Epidermal melanocyte (primary cell): Measurements from ENCODE around the gene OSBPL3.

Source experiments
- DNase-seq: peaks from one replicate; pipeline ENCODE4 v3.0.0; 2011; ENCODE audit warnings: low spot score; ENCODE audit not compliant: insufficient read length

OSBPL3 gene

DNA sequence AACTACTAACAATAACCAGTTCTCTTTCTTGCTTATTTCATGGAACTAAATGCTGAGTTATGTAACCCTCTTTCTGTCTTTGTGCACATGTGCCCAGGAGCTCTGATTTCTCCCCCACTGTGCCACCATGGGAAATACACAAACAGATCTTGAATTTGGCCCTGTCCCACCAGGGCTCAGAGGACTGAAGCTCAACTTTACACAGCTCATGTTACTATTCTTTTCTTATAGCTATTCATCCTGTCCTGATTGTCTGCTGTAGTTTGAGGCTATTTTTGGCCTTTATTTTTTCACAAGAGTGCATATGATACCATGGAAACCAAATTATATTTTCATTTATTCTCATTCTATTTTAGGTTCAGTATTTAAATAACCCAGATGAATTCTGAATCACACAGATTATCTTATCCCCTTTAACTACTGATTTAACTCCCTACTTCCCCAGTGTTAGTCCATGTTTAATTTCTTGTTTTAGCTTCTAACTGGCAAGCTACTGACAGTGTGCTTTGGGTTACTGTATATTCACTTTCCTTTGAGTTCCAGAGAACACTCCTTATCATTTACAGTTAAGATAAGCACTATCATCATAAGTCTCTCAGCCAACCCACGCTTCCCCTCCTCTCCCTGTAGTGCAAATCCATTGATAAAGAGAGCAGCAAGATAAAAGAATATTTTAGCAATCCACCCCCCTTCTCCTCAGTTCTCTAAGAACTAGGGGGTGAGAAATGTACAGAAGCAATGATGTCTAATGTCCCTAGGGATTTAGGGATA, 150.9 kb downstream of the OSBPL3 start:
- DNase-seq = no peak

DNA sequence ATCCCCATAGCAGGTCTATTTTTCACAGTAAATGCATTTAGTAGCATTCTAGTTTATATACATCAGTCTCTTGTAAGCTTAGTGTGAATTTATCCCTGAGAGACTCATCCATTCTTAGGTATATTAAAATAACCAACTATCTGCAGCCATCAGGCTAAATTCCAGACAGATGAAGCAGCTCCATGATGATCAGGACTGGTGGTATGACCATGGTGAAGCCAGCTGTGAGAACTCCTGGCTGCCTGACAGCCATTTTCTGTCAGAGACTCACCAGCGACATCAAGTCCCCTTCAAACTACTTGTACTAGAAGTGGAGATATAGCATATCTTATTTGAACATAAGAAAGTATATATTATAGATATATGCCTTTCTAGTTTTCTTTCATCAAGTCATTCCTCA, 152.4 kb downstream of the OSBPL3 start:
- DNase-seq = no peak

DNA sequence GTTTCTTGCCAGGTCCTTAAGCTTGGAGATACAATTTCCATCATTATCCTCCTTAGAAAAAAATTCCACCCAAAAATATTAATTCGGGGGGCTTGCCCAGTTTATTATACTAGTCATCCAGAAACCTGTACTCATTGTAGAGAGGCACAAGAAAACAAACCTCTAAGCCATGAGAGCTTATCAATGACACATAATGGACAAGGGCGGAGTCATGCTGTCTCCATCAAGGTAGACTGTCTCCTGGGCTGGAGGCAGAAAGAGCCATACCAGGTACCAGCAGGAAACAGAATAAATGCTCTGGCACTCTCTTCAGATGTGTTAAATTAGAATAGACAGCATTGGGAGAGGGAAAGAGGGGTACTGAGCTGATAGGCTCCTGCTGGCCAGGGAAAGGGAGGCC, 153.0 kb downstream of the OSBPL3 start:
- no peak for DNase-seq

DNA sequence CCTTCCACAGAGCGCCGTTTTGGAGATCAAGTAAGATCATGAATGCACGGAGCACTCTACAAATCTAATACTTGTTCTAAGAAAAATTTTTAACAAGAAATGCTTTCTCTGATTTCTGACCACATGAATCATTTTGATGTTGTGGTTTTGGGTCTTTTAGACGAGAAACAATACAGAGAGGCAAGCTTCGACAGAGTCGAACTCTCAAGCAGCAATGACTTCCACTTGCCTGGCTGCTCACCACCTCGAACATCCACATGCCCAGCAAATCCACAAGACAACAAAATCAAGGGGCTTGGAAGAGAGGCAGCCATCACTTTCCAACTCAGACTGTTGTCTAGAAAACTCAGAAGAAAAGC, 153.3 kb downstream of the OSBPL3 start:
- no peak for DNase-seq

DNA sequence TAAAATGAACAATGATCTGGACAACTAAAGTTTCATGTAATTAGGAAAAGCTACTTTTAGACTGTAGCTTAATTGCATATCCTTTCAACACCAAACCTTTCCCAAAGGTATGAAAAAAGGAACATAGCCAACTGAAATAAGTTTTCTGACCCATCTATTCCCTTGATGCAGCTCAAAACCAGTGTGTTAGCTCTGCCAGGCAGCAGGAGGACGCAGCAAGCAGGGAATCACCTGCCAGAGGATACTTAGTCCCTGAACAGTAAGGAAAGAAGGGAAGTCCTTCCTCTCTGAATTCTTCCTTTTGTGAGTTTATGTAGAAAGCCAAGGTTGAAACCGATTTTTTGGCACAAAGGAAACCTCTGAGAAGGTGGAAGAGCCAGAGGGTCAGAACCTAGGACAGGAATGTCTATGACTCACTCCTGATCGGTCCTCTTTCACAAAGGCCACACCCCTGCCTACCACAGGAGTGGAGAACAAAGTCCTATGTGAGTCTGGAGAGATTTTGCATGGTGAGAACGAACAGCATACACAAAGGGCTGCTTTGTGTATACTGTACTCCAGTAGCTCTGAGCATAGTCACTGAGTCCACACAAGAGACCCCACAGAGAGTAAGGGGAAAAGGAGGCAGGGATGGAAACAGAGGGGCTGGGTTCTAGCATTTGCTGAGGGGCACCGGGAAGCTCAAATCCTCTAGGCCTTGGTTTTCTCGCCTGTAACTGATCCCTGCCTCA, 153.9 kb downstream of the OSBPL3 start:
- DNase-seq = peak; percentile 28

DNA sequence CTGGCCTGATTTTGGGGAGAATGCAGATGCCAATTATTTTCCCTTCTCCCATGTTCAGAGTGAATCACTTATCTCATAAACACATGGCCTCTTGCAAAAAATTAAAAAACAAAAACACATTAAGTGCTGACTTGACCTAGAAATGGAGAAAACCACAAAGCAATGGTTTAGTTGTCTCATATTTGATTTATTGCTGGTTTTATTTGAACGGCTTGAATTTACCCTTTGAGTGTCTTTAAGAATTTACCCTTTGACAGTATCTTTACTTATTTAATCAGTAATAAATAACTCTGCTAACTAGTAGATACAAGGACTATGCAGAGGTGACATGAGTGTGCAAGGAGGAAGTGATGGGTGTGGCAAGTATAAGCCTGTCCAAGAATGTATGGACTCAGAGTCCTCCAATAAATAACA, 154.6 kb downstream of the OSBPL3 start:
- DNase-seq = no peak

DNA sequence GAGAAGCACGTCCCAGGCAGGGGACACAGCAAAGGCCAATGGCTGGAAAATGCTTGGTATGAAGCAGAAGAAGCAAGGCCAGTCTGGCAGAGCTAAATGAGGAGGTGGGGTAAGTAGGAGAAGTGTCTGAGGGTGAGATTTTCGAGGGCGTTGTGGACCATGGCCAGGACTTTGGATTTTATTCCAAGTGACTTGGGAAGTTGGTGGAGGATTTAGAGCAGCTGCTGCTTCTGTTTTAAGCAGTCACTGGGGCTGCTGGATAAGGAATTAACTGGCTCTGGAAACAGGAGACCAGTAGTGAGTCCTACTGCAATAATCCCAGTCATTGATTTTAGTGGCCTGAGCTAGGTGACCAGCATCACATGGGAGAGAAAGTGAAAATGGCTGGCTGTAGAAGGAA, 155.1 kb downstream of the OSBPL3 start:
- DNase-seq = no peak

DNA sequence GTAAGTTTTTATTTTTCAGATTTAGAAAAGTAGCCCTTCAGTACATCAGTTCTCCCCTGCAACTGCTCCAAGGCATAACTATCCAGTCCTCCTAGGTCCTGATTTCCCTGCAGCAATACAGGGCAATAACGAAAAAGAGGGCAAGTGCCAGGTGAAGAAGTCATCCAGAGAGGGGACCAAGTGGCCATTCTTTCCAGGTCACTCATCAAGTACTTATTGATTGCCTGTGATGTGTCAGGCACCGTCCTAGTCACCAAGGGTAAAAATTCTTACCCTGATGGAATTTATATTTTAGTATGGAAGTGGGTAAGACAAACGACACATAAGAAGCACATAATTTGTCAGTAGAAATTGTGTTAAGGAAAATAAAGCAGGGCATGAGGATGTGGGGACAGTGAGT, 155.6 kb downstream of the OSBPL3 start:
- DNase-seq = no peak

DNA sequence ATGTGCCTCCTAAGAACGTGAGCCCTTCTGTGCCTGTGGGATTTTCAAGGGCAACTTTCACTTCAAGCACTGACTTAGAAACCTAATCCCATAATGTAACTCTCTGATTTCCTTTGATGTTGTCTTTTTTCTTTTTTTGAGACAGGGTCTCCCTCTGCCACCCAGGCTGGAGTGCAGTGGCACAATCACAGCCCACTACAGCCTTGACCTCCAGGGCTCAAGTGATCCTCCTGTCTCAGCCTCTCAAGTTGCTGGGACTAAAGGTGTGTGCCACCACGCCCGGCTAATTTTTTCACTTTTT, 158.3 kb downstream of the OSBPL3 start:
- DNase-seq = no peak

DNA sequence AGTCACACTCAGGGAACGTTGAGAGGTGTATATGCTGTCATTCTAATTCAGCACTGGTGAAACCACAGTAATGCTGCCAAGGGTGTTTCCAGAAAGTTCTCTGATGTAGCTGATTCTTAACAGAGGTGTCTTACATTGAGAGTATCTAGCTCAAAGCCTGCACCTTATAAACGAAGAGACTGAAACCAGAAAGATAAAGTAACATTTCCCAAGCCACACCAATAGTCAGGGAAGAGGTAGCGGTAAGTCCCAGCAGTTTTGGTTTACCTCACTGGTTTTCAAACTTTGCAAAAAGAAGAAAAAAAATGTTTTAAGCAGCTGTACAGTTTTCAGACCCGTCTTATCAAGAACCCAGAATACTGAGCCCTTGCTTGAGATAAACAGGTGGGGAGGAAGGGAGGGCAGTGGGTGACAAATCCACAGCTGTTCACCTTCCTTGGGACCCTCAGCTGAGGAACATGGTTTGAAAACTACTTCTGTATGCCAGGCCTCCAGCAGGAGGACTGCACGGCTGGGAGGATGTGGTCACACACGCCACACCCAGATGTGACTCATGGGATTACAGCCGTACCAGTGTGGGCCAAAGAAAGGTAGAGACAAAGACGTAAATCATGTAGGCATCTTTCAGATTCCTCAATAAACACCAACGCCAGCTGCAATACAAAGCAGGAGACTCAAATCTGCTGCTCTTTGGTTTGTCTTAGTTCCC, 158.8 kb downstream of the OSBPL3 start:
- DNase-seq = peak; percentile 50

DNA sequence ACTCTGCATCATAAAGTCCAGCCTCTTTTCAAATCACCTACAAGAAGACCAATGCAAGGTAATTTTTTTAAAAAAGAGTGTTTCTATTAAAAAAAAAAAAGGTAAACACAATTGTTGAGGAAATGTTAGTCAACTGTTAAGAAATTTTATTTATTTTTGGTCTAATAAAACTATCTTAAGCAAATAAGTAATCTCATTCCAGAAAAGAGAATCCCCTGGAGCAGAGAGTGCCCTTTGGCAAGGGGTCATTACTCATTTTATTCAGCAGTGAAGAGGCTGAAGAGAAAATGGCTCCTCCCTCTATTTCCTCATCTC, 159.3 kb downstream of the OSBPL3 start:
- no peak for DNase-seq

DNA sequence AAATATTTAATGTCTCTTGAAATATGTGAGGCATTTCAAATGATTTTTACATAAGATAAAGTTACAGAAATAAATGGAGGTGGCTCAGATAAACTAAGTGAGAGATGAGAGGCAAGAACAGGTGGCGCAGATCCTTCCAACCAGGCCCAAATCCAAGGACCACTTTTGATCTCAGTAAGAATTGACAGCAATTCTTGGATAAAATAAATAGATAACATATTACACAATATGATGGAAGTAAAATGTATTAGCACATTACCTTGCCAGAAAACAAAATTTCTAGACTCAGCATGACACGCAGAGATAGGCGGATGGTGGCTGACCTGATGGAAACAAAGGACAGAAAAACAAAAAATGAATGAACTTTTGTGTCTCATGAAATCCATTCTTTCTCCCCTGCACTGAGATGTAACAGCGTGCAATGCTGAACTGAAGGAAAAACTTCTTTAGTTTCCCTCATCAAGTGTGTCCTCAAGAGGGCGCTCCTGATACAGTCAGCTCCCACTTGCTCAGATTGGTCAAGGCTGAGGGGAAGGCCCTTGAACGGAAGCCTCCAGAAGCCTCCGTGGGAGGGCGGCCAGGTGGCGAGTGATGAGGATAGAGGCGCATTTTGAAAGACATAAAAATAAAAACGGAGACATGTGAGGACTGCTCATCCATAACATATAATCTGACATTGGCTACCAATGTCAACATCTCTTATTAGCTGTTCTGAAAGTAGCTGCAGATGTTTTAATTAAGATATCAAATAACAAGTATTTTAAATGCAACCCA, 159.9 kb downstream of the OSBPL3 start:
- peak; percentile 79 for DNase-seq

DNA sequence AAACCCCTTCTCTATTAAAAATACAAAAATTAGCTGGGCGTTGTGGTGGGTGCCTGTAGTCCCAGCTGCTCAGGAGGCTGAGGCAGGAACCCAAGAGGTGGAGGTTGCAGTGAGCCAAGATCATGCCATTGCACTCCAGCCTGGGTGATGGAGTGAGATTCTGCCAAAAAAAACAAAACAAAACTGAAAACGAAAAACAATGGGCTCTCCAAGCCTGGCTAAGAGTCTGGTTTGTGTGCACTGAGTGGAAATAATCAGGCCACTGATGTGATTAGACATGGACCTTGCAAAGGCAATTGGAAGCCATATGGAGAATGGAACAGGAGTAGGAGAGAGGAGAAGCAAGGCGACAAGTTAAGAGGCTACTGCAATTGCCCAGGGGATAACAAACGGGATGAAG, 162.6 kb downstream of the OSBPL3 start:
- no peak for DNase-seq

DNA sequence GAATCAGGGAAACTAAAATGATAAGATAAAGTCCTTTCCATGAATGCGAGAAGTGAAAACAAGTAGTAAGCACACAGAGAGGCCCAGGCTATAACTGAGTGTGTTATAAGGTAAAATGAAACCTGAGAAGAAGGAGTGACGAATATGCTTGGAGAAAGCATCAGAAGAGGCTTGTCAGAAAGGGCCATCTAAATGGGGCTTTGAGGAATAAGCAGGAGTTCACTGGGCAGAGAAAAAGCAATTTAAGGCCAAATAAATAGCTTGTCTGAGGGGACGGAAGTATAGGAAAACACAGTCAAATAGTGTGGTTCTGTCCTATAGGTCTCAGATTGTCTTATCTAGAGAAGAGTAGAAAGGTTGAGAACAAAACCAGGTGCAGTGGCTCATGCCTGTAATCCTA, 163.1 kb downstream of the OSBPL3 start:
- DNase-seq = no peak

DNA sequence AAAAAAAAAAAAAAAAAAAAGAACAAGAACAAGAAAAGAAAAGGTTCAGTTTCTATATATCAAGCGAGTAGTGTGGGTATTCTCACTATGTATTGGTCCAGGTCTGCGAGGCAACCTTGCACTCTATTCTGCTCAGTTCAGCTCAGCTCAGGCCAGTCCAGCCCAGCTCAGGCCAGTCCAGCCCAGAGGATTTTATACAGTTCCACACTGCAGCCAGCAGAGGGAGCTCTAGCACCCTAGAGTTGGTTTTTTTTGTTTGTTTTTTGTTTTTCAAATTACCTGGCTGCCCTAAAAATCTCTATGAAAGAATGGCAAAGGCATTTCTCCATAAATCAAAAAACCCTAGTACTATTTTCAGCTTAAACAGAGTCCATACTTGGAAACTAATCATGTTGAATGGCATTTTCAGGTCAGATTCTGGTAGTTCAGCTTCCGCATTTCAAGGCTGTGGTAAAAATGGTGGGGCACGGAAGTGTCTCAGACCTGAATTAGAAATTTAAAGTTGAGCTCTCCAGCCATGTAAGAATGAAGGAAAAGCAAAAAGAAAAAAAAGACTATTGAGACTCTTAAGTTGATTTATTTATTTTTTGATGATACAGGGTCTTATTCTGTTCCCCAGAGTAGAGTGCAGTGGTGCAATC, 167.6 kb downstream of the OSBPL3 start:
- DNase-seq = peak; percentile 50

DNA sequence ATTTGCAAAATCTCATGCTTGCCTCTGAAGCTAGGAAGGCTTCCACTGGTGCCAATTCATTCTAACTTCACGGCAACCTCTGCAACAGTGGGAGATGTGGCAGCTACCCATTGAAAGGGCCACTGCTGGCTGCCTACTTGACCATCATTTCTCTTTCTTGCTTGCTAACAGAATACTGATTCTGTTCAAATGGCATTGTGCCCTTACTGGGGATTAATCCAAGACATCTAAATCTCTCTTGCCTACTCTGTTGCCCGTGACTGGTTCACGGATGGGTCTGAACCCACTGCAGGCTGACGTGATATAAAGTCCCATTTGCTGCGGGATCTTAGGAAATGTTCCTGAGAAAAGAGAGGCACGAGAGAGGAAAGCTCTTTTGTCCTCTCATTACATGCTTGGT, 171.5 kb downstream of the OSBPL3 start:
- no peak for DNase-seq

DNA sequence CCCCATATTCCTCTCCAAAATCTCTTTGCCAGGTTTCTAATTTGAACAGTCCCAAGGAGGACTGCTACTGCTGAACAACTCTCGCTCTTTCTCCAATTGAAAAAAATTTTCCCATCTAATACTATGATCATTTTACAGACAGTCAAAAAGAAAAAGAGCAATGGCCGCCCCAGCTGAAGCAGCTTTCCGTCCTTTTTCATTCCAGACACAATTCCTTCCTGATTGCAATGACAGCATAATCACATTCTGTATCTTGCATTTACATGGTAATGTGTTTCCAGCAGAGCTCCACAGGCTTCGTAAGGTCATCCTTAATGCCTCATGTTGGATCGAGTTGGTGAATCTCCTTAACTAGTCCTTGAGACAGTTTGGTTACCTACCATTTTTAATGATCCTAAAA, 177.7 kb downstream of the OSBPL3 start:
- DNase-seq = no peak

DNA sequence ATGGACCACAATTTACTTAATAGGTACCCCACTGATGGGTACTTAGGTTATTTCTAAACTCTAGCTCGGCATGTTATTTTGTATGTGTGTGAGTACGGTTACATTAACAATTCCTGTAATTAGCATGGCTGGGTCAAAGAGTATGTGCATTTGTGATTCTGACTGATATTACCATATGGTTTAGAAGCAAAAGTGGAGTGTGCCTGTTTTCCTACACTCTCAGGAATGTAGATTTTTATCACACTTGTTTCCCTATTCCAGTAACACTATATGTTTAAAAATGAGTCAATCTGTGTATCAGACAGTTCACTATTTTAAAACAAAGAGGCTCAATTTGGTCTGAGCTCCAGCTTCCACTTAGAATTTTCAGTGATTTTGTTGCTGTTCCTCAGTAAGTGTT, 178.1 kb downstream of the OSBPL3 start:
- DNase-seq = no peak

DNA sequence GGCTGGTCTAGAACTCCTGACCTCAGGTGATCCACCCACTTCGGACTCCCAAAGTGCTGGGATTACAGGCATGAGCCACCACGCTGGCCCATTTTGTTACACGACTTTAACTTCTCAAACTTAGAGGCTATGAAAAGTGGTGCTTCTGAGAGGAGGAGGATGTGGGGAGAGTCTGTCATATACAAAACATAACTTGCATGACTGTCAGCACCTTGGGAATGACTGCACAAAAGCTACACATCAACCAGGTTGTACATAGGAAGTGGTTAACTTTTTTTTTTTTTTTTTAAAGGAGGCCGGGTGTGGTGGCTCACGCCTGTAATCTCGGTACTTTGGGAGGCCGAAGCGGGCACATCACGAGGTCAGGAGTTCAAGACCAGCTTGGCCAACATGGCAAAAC, 179.3 kb downstream of the OSBPL3 start:
- DNase-seq = no peak

DNA sequence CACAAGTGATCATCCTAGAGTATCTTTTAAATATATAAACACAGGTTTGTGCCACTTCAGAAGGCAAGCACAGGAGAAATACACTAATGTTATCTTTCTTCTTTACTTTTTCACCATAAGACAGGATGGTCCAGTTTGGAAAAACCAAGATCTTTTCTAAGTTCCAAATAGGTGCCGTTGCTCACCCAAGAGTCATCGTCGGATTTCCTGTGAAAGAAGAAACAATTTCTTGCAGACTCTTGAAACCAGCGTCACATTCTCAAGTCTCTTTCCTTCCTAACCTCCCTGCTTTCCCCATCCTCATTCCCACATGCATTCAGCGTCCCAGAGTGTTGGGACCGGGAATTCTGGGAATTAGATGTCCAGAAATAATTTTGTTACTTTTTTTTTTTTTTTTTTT, 179.9 kb downstream of the OSBPL3 start:
- DNase-seq = no peak

DNA sequence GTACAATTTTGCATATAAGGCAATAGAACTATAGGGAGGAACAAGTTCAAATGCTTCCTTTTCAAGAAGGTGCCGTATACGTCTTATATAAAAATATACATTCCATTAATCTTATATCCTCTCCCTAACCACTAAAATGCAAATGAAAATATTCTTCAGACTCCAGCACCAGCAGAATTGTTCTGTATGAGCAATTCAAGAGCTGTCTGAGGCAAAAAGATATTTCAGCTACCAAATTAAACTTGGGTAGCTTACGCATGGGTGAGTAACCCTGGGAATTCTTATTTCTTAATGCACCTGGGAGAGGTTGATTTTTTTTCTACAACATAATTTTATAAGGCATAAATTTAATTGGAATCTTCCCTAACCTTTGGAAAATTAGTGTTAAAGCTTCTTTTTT, 180.5 kb downstream of the OSBPL3 start:
- DNase-seq = no peak

DNA sequence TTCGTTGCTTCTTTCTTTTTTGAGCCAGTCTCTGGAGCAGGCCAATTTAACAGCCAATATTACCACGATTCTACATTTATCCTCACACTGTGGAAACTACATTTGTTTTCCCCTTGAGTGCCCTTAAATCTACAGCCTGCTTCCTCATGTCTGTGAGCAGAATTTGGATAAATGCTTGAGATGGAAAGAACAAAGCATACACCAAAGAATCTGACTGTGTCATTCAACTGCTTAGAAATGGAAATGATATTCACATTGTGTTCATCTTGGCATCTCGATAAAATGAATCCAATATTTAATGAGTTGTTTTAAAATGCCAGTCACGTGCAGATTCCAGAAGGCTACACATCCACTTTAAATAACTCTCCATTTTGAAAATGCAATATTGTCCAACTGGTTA, 181.7 kb downstream of the OSBPL3 start:
- DNase-seq = no peak
